ENCODE measurements around the gene CD82. TPM values are rescaled to one million over a fixed set of nuclear protein-coding genes. Genes with fewer than 3 reads are reported as not detected.
"Not testable (repeated sequence)": the region's sequence is repeated elsewhere in the genome, so short reads cannot be mapped to it uniquely, and the experiment has no call there.

The CD82 gene
- total and polyA plus RNA-seq, 7 donors, result 13.3 to 162 (median 25.9) TPM

GRCh38 chr11:44548032-44548695 is 17.3 kb upstream of the CD82 start:
- ATAC-seq, result no peak
- no peak overlapping the region for H3K4me3 ChIP-seq
- 76 to 86% (median 85%) methylated on average over 4 of the region's 4 CpGs for WGBS, 3 donors
- peaks cover 0 to 3% (median 0%) of the 10 kb centered on the region in 3 donors for H3K27me3 ChIP-seq (ENCODE audit: insufficient read depth in 3 of 3, low read length in 2 of 3)
- H3K4me1 ChIP-seq, result no peaks in the 10 kb centered on the region
- no peak for TF ChIP-seq CTCF (IDR thresholded peaks at IDR 0.05)
- H3K9me3 ChIP-seq, result no peaks in the 10 kb centered on the region
- no peak for DNase-seq
- no peaks in the 10 kb centered on the region for H3K36me3 ChIP-seq (ENCODE audit: insufficient read depth in 1 of 2, low read depth in 1 of 2)
- intact Hi-C loops (cut with DNase I), result no loop called here
- no peak overlapping the region for H3K27ac ChIP-seq

GRCh38 chr11:44548961-44549749 is 16.3 kb upstream of the CD82 start:
- H3K9me3 ChIP-seq; H3K27ac ChIP-seq; H3K4me3 ChIP-seq; ATAC-seq; intact Hi-C loops (cut with DNase I); H3K36me3 ChIP-seq (ENCODE audit: insufficient read depth in 1 of 2, low read depth in 1 of 2); H3K4me1 ChIP-seq; DNase-seq; H3K27me3 ChIP-seq (ENCODE audit: insufficient read depth in 3 of 3, low read length in 2 of 3): not testable (repeated sequence)
- 81 to 87% (median 83%) methylated on average over 5 of the region's 5 CpGs for WGBS, 3 donors

GRCh38 chr11:44550123-44550522 is 15.3 kb upstream of the CD82 start:
- ATAC-seq (no peak), DNase-seq (no peak)
- H3K9me3 ChIP-seq, result no peaks in the 10 kb centered on the region
- H3K4me1 ChIP-seq, result no peaks in the 10 kb centered on the region
- no peak overlapping the region for H3K4me3 ChIP-seq
- TF ChIP-seq CTCF (IDR thresholded peaks at IDR 0.05), result no peak
- intact Hi-C loops (cut with DNase I), result loop anchor here in 1 of 2 donors (10.0 kb wide), 1 partner anchor 225 kb away; no protein-coding TSS in a partner anchor
- WGBS, 3 donors, result 78 to 81% (median 78%) methylated on average over 8 of the region's 8 CpGs
- H3K27me3 ChIP-seq (ENCODE audit: insufficient read depth in 3 of 3, low read length in 2 of 3), result peaks cover 0 to 3% (median 0%) of the 10 kb centered on the region in 3 donors
- no peak overlapping the region for H3K27ac ChIP-seq
- no peaks in the 10 kb centered on the region for H3K36me3 ChIP-seq (ENCODE audit: insufficient read depth in 1 of 2, low read depth in 1 of 2)

- no peak for TF ChIP-seq CTCF (IDR thresholded peaks at IDR 0.05)
- ATAC-seq (no peak), DNase-seq (no peak)
- intact Hi-C loops (cut with DNase I), result loop anchor here in 1 of 2 donors (10.0 kb wide), 1 partner anchor 223 kb away; no protein-coding TSS in a partner anchor
- WGBS, 3 donors, result 87 to 91% (median 87%) methylated on average over 4 of the region's 4 CpGs
- no peaks in the 10 kb centered on the region for H3K9me3 ChIP-seq
- peaks cover 0 to 3% (median 0%) of the 10 kb centered on the region in 3 donors for H3K27me3 ChIP-seq (ENCODE audit: insufficient read depth in 3 of 3, low read length in 2 of 3)
- no peaks in the 10 kb centered on the region for H3K4me1 ChIP-seq
- no peaks in the 10 kb centered on the region for H3K36me3 ChIP-seq (ENCODE audit: insufficient read depth in 1 of 2, low read depth in 1 of 2)
- H3K27ac ChIP-seq, result no peak overlapping the region
- no peak overlapping the region for H3K4me3 ChIP-seq
Measured at GRCh38 chr11:44551456-44552139, 13.9 kb upstream of the CD82 start.

Measured in psoas muscle (tissue), 8 donors.